Effector memory CD4-positive, alpha-beta T cell (primary cell): ENCODE data around the gene CSF3.

Experiments used
- DNase-seq, 3 donors: peaks; one replicate each; pipeline ENCODE4 v3.0.0-alpha.2; 2020
- H3K27ac ChIP-seq: 2 replicates; pipeline ENCODE4 v1.7.0; 2013; ENCODE audit warnings: mild to moderate bottlenecking, low read length, moderate library complexity; ENCODE audit not compliant: insufficient read depth, poor library complexity, severe bottlenecking
- H3K27me3 ChIP-seq: replicated peaks from 2 replicates; pipeline ENCODE4 v1.7.0; 2013; ENCODE audit warnings: mild to moderate bottlenecking, low read length; ENCODE audit not compliant: insufficient read depth, control insufficient read depth, poor library complexity, severe bottlenecking
- H3K36me3 ChIP-seq: 2 replicates; pipeline ENCODE4 v1.7.0; 2013; ENCODE audit warnings: mild to moderate bottlenecking, low read length, moderate library complexity; ENCODE audit not compliant: control insufficient read depth, insufficient read depth
- H3K4me1 ChIP-seq: 2 replicates; pipeline ENCODE4 v1.7.0; 2013; ENCODE audit warnings: low read length, mild to moderate bottlenecking; ENCODE audit not compliant: control insufficient read depth, insufficient read depth, poor library complexity, severe bottlenecking
- H3K4me3 ChIP-seq: 2 replicates; pipeline ENCODE4 v1.7.0; 2013; ENCODE audit warnings: low read length, low read depth, mild to moderate bottlenecking; ENCODE audit not compliant: insufficient read depth, poor library complexity, severe bottlenecking
- H3K9me3 ChIP-seq: 2 replicates; pipeline ENCODE4 v1.7.0; 2013; ENCODE audit warnings: mild to moderate bottlenecking, low read length, moderate library complexity; ENCODE audit not compliant: control insufficient read depth

Gene CSF3

DNA sequence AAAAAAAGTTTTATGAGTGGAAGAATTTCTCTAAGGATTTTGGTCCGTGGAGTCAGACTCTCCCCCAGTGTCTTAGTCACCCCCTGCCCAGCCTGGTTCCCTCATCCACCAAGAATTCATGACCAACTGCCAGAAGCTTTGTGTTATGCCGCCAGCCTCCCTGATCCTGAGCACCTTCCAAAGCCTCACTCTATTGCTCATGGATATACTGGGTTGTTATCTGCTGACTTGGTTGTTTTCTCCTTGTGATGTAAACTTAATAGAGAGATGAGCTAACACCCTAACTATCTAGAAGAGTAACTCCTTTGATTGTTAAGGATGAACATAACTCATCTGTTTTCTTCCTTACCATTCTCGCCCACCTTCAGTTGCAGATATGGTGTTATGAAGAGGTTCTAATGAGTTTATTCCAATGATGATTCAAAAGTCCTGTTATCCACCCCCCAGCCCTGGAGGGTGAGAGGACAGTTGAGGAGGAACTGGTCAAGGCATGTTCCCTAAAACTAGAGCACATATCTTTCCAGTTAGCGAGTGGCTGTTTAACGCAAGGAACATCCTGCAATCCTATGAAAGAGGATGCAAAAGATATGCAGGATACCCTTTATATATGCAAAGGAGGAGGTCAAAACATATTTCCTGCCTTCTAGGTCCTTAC is 36.1 kb upstream of the CSF3 start:
- Histone ChIP-seq H3K27ac (no peak overlapping the region), H3K4me3 (peak overlapping the region; percentile 51), H3K36me3 (peaks cover 4% of the 10 kb centered on the region), H3K9me3 (no peaks in the 10 kb centered on the region), H3K27me3 (no peaks in the 10 kb centered on the region), H3K4me1 (peaks cover 16% of the 10 kb centered on the region)
- DNase-seq, result no peak

DNA sequence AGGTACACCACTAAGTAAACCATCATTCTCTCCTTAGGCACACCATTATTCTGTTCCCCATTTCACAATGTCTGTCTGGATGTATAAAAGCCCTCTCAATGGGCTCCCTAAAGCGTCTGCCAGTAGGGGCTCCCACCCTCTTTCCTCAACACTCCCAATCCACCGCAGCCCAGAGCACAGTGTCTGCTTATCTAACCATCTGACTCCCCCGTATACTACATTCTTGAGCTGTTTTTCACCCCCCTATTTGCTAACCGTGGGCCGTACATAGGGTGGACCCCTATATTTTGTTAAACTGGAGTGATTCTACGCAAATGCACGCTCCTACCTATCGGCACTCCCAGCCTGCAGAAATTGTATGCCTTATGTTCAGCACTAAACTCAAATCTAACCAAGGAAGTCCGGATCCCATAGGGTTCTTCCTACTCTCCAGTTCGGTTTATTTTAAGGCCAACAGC is 35.3 kb upstream of the CSF3 start:
- peak in 1 of 3 donors; percentile 7 for DNase-seq
- peaks cover 16% of the 10 kb centered on the region for H3K4me1 ChIP-seq
- H3K9me3 ChIP-seq, result no peaks in the 10 kb centered on the region
- no peaks in the 10 kb centered on the region for H3K27me3 ChIP-seq
- H3K27ac ChIP-seq, result peak overlapping the region; percentile 64
- H3K4me3 ChIP-seq, result peak overlapping the region; percentile 51
- peaks cover 12% of the 10 kb centered on the region for H3K36me3 ChIP-seq

DNA sequence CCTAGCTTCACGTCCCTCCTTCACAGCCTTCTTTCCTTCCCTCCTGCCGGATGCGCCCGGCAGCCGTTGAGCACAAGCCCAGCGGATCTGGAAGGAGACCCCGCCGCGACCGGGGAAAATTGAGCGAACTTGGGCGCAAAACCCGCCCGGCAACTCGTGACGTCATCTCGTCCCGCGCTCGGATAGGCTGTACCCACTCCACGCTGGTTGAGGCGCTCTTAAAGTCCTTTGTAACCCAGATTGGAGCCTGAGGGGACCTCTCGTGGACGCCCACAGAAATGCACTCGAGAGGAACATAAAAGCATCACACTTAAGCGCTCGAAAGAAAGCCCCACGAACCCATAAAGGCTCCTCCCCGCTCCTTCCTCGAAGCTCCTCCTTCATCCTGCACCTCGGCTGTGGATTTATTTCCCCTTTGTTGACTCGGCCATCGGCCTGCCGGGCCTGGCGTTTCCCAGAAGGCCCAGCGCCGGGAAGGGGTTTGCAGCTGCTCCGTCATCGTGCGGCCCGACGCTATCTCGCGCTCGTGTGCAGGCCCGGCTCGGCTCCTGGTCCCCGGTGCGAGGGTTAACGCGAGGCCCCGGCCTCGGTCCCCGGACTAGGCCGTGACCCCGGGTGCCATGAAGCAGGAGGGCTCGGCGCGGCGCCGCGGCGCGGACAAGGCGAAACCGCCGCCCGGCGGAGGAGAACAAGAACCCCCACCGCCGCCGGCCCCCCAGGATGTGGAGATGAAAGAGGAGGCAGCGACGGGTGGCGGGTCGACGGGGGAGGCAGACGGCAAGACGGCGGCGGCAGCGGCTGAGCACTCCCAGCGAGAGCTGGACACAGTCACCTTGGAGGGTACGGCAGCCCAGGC is 34.7 kb upstream of the CSF3 start, which contains the start of gene PSMD3:
TSS of gene PSMD3 (plus strand) at position 457 of the 856 bp plus-strand sequence. CDS start at position 621, 164 bp downstream.
- peaks cover 19% of the 10 kb centered on the region for H3K36me3 ChIP-seq
- peak; percentile 94 to 98 (median 97) for DNase-seq
- H3K27me3 ChIP-seq, result no peaks in the 10 kb centered on the region
- peaks cover 16% of the 10 kb centered on the region for H3K4me1 ChIP-seq
- peak within 1 kb of the TSS; percentile 90 for H3K27ac ChIP-seq
- peak within 1 kb of the TSS; percentile 71 for H3K4me3 ChIP-seq
- H3K9me3 ChIP-seq, result no peaks in the 10 kb centered on the region

DNA sequence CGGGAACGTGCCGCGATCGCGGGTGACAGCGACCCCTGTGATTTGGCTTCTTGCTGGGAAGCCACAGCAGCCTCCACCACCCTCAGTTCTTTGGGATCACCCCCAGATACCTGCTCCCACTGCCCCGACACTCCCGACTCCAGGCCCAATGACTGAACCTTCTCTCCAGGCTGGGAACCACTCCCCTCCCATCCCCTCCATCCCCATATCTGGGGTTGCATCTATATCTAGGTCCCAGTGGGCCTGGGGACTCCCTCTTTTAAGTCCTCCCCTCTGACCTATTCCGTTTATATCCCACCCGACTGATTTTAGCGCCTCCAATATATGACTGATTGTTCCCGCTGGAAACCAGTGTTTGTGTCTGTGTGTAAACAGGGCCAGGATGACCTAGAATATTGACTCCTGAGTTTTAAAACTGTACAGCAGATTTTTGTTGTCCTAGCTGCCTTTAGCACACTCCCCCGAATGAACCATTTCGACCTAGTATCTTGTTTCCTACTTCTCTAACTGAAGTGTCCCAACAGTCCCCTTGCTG is 34.0 kb upstream of the CSF3 start:
- peak overlapping the region; percentile 71 for H3K4me3 ChIP-seq
- no peaks in the 10 kb centered on the region for H3K27me3 ChIP-seq
- no peak for DNase-seq
- peaks cover 16% of the 10 kb centered on the region for H3K4me1 ChIP-seq
- H3K27ac ChIP-seq, result peak overlapping the region; percentile 90
- H3K36me3 ChIP-seq, result peaks cover 26% of the 10 kb centered on the region
- no peaks in the 10 kb centered on the region for H3K9me3 ChIP-seq

DNA sequence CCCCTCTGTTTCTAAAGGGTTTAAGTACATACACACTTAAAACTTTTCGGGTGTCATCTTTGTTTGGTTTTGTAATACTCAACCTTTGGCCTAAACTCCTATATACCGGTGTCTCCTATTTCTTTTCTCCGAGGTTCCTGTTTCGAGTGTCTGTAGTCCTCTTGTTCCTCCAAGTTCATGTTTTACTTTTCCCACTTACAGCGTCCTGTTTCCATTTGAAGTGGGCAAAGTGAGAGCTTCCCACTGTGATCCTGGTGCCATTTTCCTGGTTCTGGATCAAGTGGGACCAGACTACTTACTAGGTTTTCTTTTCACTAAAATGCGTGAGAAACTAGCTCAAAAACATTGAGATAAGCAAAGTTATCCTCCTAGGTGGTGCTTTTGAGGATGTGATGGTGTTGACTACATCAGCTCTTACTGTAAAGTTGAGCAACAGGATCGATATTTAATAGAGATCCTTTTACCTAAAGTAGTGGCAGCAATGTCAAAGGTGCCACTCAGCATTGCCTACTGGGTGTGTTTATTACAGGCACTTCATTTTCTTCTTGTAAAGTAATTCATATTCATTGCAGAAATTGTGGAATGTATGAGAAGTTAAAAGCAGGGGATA is 33.4 kb upstream of the CSF3 start:
- H3K27ac ChIP-seq, result peak overlapping the region; percentile 90
- H3K9me3 ChIP-seq, result no peaks in the 10 kb centered on the region
- peaks cover 32% of the 10 kb centered on the region for H3K36me3 ChIP-seq
- H3K4me3 ChIP-seq, result peak overlapping the region; percentile 71
- H3K27me3 ChIP-seq, result no peaks in the 10 kb centered on the region
- DNase-seq, result no peak
- peaks cover 16% of the 10 kb centered on the region for H3K4me1 ChIP-seq

DNA sequence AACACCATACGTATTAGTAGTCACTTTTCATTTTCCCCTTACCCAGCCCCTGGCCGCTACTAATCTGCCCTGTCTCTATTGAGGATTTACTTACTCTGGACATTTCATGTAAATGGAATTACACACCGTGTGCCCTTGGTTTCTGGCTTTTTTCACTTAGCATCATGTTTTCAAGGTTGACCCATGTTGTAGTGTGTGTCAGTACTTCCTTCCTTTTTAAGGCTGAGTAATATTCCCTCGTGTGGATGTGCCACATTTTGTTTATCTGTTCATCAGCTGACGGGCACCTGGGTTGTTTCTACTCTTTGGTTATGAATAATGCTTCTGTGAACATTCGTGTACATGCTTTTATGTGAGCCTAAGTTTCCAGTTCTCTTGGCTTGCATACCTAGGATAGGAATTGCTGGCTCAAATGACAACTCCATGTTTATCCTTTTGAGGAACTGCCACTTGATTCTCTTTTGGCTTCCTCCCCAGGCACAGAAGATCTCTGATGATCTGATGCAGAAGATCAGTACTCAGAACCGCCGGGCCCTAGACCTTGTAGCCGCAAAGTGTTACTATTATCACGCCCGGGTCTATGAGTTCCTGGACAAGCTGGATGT is 26.9 kb upstream of the CSF3 start:
- no peak for DNase-seq
- no peak overlapping the region for H3K4me3 ChIP-seq
- no peaks in the 10 kb centered on the region for H3K4me1 ChIP-seq
- H3K36me3 ChIP-seq, result peaks cover 94% of the 10 kb centered on the region
- no peaks in the 10 kb centered on the region for H3K27me3 ChIP-seq
- H3K9me3 ChIP-seq, result no peaks in the 10 kb centered on the region
- H3K27ac ChIP-seq, result no peak overlapping the region

DNA sequence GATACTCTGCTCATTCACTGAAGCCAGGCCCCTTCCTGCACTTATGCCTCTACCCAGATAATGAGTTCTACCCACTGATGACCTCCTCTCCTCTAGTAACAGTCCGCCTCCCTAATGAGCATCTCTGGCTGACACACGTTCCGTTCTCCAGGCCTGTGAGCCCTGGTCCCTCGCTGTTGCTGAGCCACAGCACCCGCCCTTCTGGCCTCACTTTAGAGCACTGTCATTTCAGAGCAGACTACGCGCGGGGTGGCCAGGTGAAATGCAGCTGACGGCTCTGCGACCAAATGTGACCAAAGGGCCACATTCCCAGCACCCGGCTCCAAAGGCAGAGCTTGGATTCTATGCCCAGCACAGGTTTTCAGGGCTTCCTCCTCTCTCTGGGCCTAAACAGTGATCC is 20.8 kb upstream of the CSF3 start:
- Histone ChIP-seq H3K36me3 (peaks cover 76% of the 10 kb centered on the region), H3K4me3 (no peak overlapping the region), H3K4me1 (no peaks in the 10 kb centered on the region), H3K27me3 (no peaks in the 10 kb centered on the region), H3K9me3 (no peaks in the 10 kb centered on the region), H3K27ac (no peak overlapping the region)
- DNase-seq, result no peak

DNA sequence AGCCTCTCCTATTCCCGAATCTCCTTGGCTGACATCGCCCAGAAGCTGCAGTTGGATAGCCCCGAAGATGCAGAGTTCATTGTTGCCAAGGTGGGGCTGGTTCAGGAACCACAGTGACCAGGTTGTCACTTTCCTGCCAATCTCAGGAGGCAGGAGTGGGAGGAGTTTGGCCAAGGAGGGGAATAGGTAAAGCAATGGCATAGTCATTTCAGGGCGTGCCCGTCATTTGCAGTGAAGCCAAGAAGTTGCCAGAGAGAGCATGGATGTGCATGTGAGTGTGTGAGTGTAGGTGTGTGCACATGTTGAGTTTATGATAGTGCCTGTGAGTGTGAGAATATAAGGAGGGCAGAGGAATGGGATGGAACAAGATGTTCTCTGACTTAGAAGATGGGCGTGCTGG is 19.8 kb upstream of the CSF3 start:
- H3K9me3 ChIP-seq, result no peaks in the 10 kb centered on the region
- H3K27me3 ChIP-seq, result no peaks in the 10 kb centered on the region
- no peaks in the 10 kb centered on the region for H3K4me1 ChIP-seq
- no peak for DNase-seq
- H3K36me3 ChIP-seq, result peaks cover 66% of the 10 kb centered on the region
- H3K27ac ChIP-seq, result no peak overlapping the region
- H3K4me3 ChIP-seq, result no peak overlapping the region

DNA sequence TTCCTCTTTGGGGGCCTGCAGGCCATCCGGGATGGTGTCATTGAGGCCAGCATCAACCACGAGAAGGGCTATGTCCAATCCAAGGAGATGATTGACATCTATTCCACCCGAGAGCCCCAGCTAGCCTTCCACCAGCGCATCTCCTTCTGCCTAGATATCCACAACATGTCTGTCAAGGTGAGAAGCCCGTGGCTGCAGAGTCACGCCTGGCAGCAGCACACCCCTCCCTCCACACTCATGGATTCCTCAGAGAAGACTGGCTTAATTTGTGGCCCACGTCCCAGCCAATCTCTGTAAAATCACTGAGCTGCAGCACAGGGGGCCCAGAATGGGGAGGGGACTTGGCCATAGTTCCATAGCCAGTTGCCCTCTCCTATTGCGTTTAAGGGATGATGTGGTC is 19.1 kb upstream of the CSF3 start:
- Histone ChIP-seq H3K27me3 (no peaks in the 10 kb centered on the region), H3K36me3 (peaks cover 59% of the 10 kb centered on the region), H3K27ac (no peak overlapping the region), H3K4me3 (no peak overlapping the region), H3K9me3 (no peaks in the 10 kb centered on the region), H3K4me1 (no peaks in the 10 kb centered on the region)
- DNase-seq, result no peak
